Measurements from ENCODE around the gene SNX32.
A peak's percentile ranks its signal among the peaks of the same experiment; 100 is the strongest.

The SNX32 gene

GRCh38 chr11:65854161-65854592 is 20.4 kb downstream of the SNX32 start:
- FAIRE-seq (no peak), DNase-seq (ENCODE audit: extremely low spot score, insufficient read length, low read depth) (no peak)

- no peak for DNase-seq (ENCODE audit: extremely low spot score, insufficient read length, low read depth)
- no peak for FAIRE-seq
Measured at GRCh38 chr11:65854852-65855837, 21.4 kb downstream of the SNX32 start.

- DNase-seq (ENCODE audit: extremely low spot score, insufficient read length, low read depth): no peak
- no peak for FAIRE-seq
Measured at GRCh38 chr11:65855927-65856363, 22.2 kb downstream of the SNX32 start.

- peak; percentile 68 for FAIRE-seq
Measured at GRCh38 chr11:65856689-65857499, 23.1 kb downstream of the SNX32 start.

GRCh38 chr11:65857500-65857852 is 23.7 kb downstream of the SNX32 start:
- DNase-seq (ENCODE audit: extremely low spot score, insufficient read length, low read depth) (no peak), FAIRE-seq (no peak)

More at GRCh38 chr11:65856689-65857499, 23.1 kb downstream of the SNX32 start:
- no peak for DNase-seq (ENCODE audit: extremely low spot score, insufficient read length, low read depth)

GRCh38 chr11:65857853-65858680 is 24.3 kb downstream of the SNX32 start, which contains the start of gene CFL1:
Gene CFL1, minus strand, starts transcription at chr11:65858180. Its CDS starts 81 bp downstream, at chr11:65858099.
- peak; percentile 72 for DNase-seq (ENCODE audit: extremely low spot score, insufficient read length, low read depth)
- peak; percentile 85 for FAIRE-seq

- DNase-seq (ENCODE audit: extremely low spot score, insufficient read length, low read depth) (no peak), FAIRE-seq (no peak)
Measured at GRCh38 chr11:65858681-65859087, 24.9 kb downstream of the SNX32 start.

GRCh38 chr11:65859095-65859811 is 25.5 kb downstream of the SNX32 start:
- DNase-seq (ENCODE audit: extremely low spot score, insufficient read length, low read depth): peak; percentile 81

GRCh38 chr11:65859812-65860277 is 26.1 kb downstream of the SNX32 start:
- DNase-seq (ENCODE audit: extremely low spot score, insufficient read length, low read depth): no peak

More at GRCh38 chr11:65859095-65859811, 25.5 kb downstream of the SNX32 start:
- peak; percentile 95 for FAIRE-seq

GRCh38 chr11:65860278-65861164 is 26.8 kb downstream of the SNX32 start, which contains the start of gene MUS81:
Gene MUS81, plus strand, starts transcription at chr11:65860433. Its CDS starts 321 bp downstream, at chr11:65860754.
- DNase-seq (ENCODE audit: extremely low spot score, insufficient read length, low read depth) (peak; percentile 88), FAIRE-seq (peak; percentile 88)

More at GRCh38 chr11:65859812-65860277, 26.1 kb downstream of the SNX32 start:
- FAIRE-seq: no peak

GRCh38 chr11:65861165-65861505 is 27.4 kb downstream of the SNX32 start:
- FAIRE-seq (no peak), DNase-seq (ENCODE audit: extremely low spot score, insufficient read length, low read depth) (no peak)

- FAIRE-seq (no peak), DNase-seq (ENCODE audit: extremely low spot score, insufficient read length, low read depth) (no peak)
Measured at GRCh38 chr11:65861533-65862183, 27.9 kb downstream of the SNX32 start.

- DNase-seq (ENCODE audit: extremely low spot score, insufficient read length, low read depth) (no peak), FAIRE-seq (no peak)
Measured at GRCh38 chr11:65862191-65862735, 28.5 kb downstream of the SNX32 start.

GRCh38 chr11:65862941-65863888 is 29.5 kb downstream of the SNX32 start:
- no peak for FAIRE-seq
- no peak for DNase-seq (ENCODE audit: extremely low spot score, insufficient read length, low read depth)

- no peak for FAIRE-seq
- DNase-seq (ENCODE audit: extremely low spot score, insufficient read length, low read depth): no peak
Measured at GRCh38 chr11:65863889-65864705, 30.3 kb downstream of the SNX32 start.

All from GM18507 (cell line).